NCI-H2227 (cell line): ENCODE data around the gene TSHZ2.

Source experiments
- DNase-seq: peaks from one replicate; lab custom pipeline; 2025; ENCODE audit not compliant: unreplicated experiment; lab: John Stamatoyannopoulos, UW

Gene TSHZ2

DNA sequence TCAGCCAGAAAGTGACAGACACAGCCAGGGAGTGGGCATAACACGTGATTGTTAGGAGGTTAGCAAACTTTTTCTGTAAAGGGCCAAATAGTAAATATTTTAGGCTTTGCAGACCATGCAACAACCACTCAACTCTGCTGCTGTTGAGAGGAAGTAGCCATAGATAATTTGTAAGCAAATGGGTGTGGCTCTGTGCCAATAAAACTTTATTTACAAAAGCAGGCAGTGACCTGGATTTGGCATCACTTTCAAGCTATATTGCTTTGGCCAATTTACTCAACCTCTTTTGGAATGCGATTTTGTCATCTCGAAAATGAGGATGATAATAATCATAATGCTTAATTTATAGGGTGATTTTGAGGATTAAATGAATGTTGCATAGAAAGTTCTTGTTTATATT is 152.6 kb downstream of the TSHZ2 start:
- DNase-seq: no peak

GRCh38 chr20:53126185-53126584 is 154.0 kb downstream of the TSHZ2 start:
- DNase-seq: no peak

- no peak for DNase-seq
Observed at GRCh38 chr20:53127027-53127426, 154.9 kb downstream of the TSHZ2 start.

GRCh38 chr20:53128004-53128403 is 155.8 kb downstream of the TSHZ2 start:
- no peak for DNase-seq

GRCh38 chr20:53129563-53129962 is 157.4 kb downstream of the TSHZ2 start:
- DNase-seq: no peak

DNA sequence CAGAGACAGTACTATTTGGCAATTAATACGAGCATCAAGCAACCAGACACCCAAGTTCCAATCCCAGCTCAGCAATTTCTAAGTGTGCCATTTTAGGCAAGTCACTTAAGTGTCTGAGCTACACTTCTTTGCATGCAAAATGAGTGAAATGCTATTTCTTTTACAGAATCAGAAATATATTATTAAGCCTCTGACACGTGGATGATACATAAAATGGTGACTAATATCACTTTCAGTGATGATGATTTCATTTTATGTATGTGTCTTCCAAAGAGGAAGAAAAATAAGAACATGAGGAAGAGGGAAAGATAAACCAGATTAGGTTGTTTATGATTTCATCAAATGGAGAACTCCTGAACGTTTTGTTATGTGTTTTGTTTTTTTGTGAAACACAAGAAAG is 158.6 kb downstream of the TSHZ2 start:
- no peak for DNase-seq

GRCh38 chr20:53133125-53133524 is 161.0 kb downstream of the TSHZ2 start:
- DNase-seq: no peak

GRCh38 chr20:53133628-53134027 is 161.5 kb downstream of the TSHZ2 start:
- no peak for DNase-seq

DNA sequence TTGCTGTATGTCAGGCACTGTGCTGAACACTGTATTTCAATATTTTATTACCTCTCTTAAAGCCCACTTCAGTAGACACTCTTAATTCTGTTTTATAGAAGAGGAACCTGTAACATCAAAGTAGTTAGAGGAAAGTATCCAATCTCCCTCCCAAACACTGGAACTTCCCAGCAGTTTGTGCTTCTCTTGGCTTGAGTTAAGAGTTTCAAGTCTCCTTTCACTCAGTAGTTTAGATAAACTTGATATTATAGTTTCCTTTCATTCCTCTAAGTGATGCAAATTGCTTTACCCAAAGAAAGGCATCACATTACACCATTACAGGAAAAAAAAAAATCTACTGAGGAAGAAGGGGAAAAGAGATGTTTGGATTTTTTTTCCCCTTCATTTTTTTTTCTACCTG is 164.3 kb downstream of the TSHZ2 start:
- DNase-seq: no peak

- no peak for DNase-seq
Observed at GRCh38 chr20:53138454-53139262, 166.5 kb downstream of the TSHZ2 start.

DNA sequence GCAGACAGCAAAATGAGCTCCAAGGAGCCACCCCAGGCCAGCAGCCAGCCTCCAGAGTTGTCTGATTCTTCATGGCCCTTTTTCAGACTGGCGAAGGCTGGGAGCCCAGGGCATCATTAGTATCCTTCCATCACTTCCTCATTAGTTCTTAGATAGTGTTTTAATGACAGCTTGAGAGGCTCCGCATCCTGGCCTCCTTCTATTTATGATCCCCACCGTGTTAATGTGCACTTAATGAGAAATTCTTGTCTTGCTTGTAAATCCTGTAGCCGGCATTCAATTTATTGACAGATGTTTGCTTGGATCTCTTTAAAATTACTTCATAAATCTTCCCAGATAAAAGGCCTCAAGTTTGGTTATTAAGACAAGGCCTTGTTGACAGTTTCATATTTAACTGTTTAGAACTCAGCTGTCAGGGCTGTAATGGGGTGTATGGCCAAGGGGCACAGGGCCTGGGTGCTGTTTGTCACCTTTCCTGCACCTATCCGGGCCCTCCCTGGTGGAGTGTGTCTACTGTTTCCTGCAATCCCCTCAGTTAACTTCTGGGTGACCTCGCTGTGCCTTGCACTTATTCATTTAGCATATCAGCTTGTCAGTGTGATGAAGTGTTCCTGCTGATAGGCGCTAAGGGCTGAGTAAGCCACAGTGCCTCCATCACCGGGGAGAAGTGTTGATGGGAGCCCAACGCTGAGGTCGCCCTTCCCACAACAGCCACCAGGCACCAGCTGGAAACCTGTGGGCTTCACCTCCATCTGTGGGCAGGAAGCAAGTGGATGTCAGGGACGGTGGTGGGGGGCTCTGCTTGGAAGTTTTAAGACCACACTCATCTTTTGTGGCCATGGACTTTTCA is 169.3 kb downstream of the TSHZ2 start:
- DNase-seq: no peak

GRCh38 chr20:53142225-53143127 is 170.3 kb downstream of the TSHZ2 start:
- no peak for DNase-seq

DNA sequence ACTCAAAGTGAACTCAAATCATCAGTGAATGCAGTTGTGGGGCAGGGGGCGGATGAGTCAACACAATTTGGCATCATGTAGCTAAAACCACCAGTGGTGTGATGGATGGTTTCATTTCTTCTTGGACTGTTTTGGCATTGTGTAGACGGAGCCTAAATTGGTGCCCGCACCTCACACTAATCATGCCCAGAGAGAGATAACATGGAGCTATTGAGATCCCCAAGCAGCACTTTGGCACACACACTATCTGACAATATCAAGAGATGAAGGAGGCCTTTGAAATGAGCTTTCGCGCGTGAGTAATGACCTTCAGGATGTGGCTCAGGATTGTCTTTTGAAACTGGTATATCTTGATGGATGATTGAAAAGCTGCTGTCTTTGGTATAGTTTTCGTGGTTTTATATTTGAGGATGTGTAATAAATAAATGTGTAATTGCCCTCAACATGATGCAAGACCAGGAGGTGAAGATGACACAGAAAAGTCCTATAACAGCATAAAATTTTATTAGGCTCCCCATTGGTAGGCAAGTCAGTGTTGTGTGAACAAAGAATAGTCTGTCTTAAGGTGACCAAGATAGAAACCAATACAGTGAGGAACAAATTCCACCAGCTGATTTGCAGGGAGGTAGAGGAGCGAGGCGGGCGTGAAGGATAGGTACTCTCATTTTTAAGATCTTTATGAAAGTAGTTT is 174.2 kb downstream of the TSHZ2 start:
- DNase-seq: no peak

GRCh38 chr20:53148771-53149147 is 176.6 kb downstream of the TSHZ2 start:
- no peak for DNase-seq

GRCh38 chr20:53149148-53149889 is 177.2 kb downstream of the TSHZ2 start:
- no peak for DNase-seq

- no peak for DNase-seq
Observed at GRCh38 chr20:53149890-53150205, 177.7 kb downstream of the TSHZ2 start.

GRCh38 chr20:53150532-53150931 is 178.4 kb downstream of the TSHZ2 start:
- no peak for DNase-seq

DNA sequence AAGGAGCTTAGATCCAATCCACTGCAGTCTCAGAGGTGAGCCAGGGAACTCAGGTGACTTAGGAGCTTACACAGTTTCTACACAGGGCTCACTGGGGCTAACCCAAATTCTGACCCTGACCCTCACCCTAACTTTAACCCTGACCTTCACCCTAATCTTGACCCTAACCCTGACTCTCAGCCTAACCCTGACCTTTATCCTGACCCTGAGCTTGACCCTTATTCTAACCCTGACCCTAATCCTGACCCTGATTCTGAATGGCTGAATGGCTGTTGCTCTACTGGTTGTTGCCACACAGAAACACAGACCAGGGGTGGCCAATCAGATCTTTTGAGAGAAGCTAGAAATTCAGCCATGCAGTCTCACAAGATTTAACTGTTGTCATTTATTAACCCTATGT is 180.1 kb downstream of the TSHZ2 start:
- no peak for DNase-seq

GRCh38 chr20:53154540-53154939 is 182.4 kb downstream of the TSHZ2 start:
- DNase-seq: no peak
